Kidney (tissue), 14 donors: Measurements from ENCODE around the gene GPR107. TPM values are rescaled to one million over a fixed set of nuclear protein-coding genes. Genes with fewer than 3 reads are reported as not detected.

Source experiments
- DNase-seq, 5 donors: peaks; one replicate each; pipeline ENCODE4 v3.0.0-alpha.2; 2013 to 2020
- FAIRE-seq: peaks from 2 replicates; lab custom pipeline; 2012; peaks lifted over from hg19 to GRCh38; lab: Jason Lieb, UNC
- H3K27ac ChIP-seq, 2 donors: one replicate each; pipeline ENCODE4 v1.7.0; 2013; ENCODE audit warnings: low read depth in 2 of 2, low read length in 2 of 2, inconsistent platforms in 1 of 2
- H3K27me3 ChIP-seq: one replicate; pipeline ENCODE4 v1.7.1; 2013; ENCODE audit warnings: low read length, inconsistent platforms; ENCODE audit not compliant: control insufficient read depth, insufficient read depth
- H3K36me3 ChIP-seq, 3 donors: one replicate each; pipeline versions ENCODE4 v1.7.0 to v1.7.1; 2013; ENCODE audit warnings: low read length in 3 of 3, control low read depth in 1 of 3, inconsistent platforms in 1 of 3; ENCODE audit not compliant: insufficient read depth in 3 of 3, control insufficient read depth in 2 of 3
- H3K4me1 ChIP-seq, 3 donors: one replicate each; pipeline versions ENCODE4 v1.7.0 to v1.7.1; 2013; ENCODE audit warnings: low read length in 3 of 3, inconsistent platforms in 1 of 3, low read depth in 1 of 3; ENCODE audit not compliant: control insufficient read depth in 2 of 3, insufficient read depth in 2 of 3
- H3K4me3 ChIP-seq, 3 donors: one replicate each; pipeline versions ENCODE4 v1.7.0 to v1.8.1; 2013; ENCODE audit warnings: low read length in 3 of 3, control low read depth in 1 of 3, inconsistent platforms in 1 of 3
- H3K9ac ChIP-seq, 3 donors: one replicate each; pipeline versions ENCODE4 v1.7.0 to v1.7.1; 2013; ENCODE audit warnings: low read length in 3 of 3, control low read depth in 1 of 3, inconsistent platforms in 1 of 3
- H3K9me3 ChIP-seq, 3 donors: one replicate each; pipeline versions ENCODE4 v1.7.0 to v1.7.1; 2013; ENCODE audit warnings: low read length in 3 of 3, control low read depth in 1 of 3, inconsistent platforms in 1 of 3; ENCODE audit not compliant: control insufficient read depth in 2 of 3, insufficient read depth in 1 of 3
- CTCF ChIP-seq: IDR thresholded peaks from 3 replicates; pipeline ENCODE4 v1.5.1; 2012; ENCODE audit warnings: mild to moderate bottlenecking, moderate library complexity, borderline replicate concordance; ENCODE audit not compliant: insufficient read depth; ENCODE audit errors: extremely low read depth
- intact Hi-C: fragments of 100-400 bp; cut with DNase I; formaldehyde crosslinking; loops from one replicate; pipeline ENCODE4 v1.11.1; 2022
- polyA plus RNA-seq: library from polyadenylated mRNA; stranded (reverse); fragments of 350-450 nt; fragmentation: Illumina TruSeq; extraction: RNeasy Lipid Tissue Mini Kit (QIAGEN cat#74804); gene quantifications from one replicate; pipeline ENCODE4 v1.2.3, GENCODE V29; 2014; ENCODE audit warnings: low read depth, low replicate concordance; ENCODE audit not compliant: insufficient read depth
- total RNA-seq: library from RNA; stranded (reverse); fragmentation: NEBNext Ultra II Directional; extraction: Animal tissue kit (Norgen Biotek cat#: 25700); gene quantifications from one replicate; pipeline ENCODE4 v1.2.1, GENCODE V29; 2021
- donor health status: control.
- donor health status: control.
- donor health status: control.
- donor health status: control.
- donor health status: control.
- donor health status: DM: yes; HTN: yes; CAD: no.
- donor health status: Normal renal cell carcinoma (clear cell type).

GPR107 gene
- total and polyA plus RNA-seq, 2 donors from 2014 or later: 18.0 to 45.6 TPM

GRCh38 chr9:130176760-130177159 is 123.1 kb downstream of the GPR107 start:
- no peak overlapping the region for H3K27ac ChIP-seq
- intact Hi-C loops: no loop called here
- no peaks in the 10 kb centered on the region for H3K36me3 ChIP-seq

GRCh38 chr9:130177898-130178805 is 124.4 kb downstream of the GPR107 start:
- no peak overlapping the region for H3K27ac ChIP-seq
- H3K4me3 ChIP-seq: no peak overlapping the region
- no peaks in the 10 kb centered on the region for H3K9me3 ChIP-seq
- intact Hi-C loops: no loop called here
- TF ChIP-seq CTCF: no peak
- H3K36me3 ChIP-seq: no peaks in the 10 kb centered on the region
- no peak overlapping the region for H3K9ac ChIP-seq
- peaks cover 0 to 17% (median 11%) of the 10 kb centered on the region in 3 donors for H3K4me1 ChIP-seq
- FAIRE-seq: no peak
- no peak for DNase-seq
- H3K27me3 ChIP-seq: no peaks in the 10 kb centered on the region

More at GRCh38 chr9:130176760-130177159, 123.1 kb downstream of the GPR107 start:
- Histone ChIP-seq H3K9ac (no peak overlapping the region), H3K9me3 (no peaks in the 10 kb centered on the region), H3K4me1 (peaks cover 0 to 8% (median 4%) of the 10 kb centered on the region in 3 donors), H3K27me3 (no peaks in the 10 kb centered on the region), H3K4me3 (no peak overlapping the region)
- no peak for DNase-seq
- TF ChIP-seq CTCF: no peak
- no peak for FAIRE-seq

GRCh38 chr9:130179331-130179907 is 125.7 kb downstream of the GPR107 start:
- Histone ChIP-seq H3K27ac (no peak overlapping the region), H3K36me3 (no peaks in the 10 kb centered on the region), H3K9ac (no peak overlapping the region), H3K27me3 (no peaks in the 10 kb centered on the region), H3K9me3 (no peaks in the 10 kb centered on the region), H3K4me3 (no peak overlapping the region), H3K4me1 (peaks cover 0 to 12% (median 7%) of the 10 kb centered on the region in 3 donors)
- intact Hi-C loops: no loop called here
- DNase-seq: no peak
- no peak for FAIRE-seq
- TF ChIP-seq CTCF: no peak
